DMS114 treated with DMSO at 0.1 percent for 48 hours (cell line): ENCODE results near the gene ST3GAL2.
"Not testable (repeated sequence)": the region's sequence is repeated elsewhere in the genome, so short reads cannot be mapped to it uniquely, and the experiment has no call there.

Experiments
- DNase-seq: peaks from one replicate; lab custom pipeline; 2025; ENCODE audit not compliant: unreplicated experiment; lab: John Stamatoyannopoulos, UW

Gene ST3GAL2

GRCh38 chr16:70467608-70468007 lies 28.7 kb upstream of the ST3GAL2 start:
- DNase-seq: no peak

- DNase-seq: no peak
Measured at GRCh38 chr16:70467113-70467512, 28.2 kb upstream of the ST3GAL2 start.

GRCh38 chr16:70466805-70467076 lies 27.8 kb upstream of the ST3GAL2 start:
- DNase-seq: no peak

GRCh38 chr16:70465999-70466804 lies 27.3 kb upstream of the ST3GAL2 start:
- DNase-seq: no peak

GRCh38 chr16:70463235-70463634 lies 24.3 kb upstream of the ST3GAL2 start:
- DNase-seq: no peak

- DNase-seq: no peak
Measured at GRCh38 chr16:70460737-70461261, 21.9 kb upstream of the ST3GAL2 start.

- no peak for DNase-seq
Measured at GRCh38 chr16:70457446-70458166, 18.7 kb upstream of the ST3GAL2 start.

GRCh38 chr16:70455910-70456309 lies 17.0 kb upstream of the ST3GAL2 start:
- no peak for DNase-seq

GRCh38 chr16:70454222-70455034 lies 15.5 kb upstream of the ST3GAL2 start, which contains the start of gene FCSK:
Gene FCSK, plus strand, starts transcription at chr16:70454595. Its CDS starts 8,596 bp downstream, at chr16:70463191.
- DNase-seq: peak; percentile 85

GRCh38 chr16:70453892-70454221 lies 15.0 kb upstream of the ST3GAL2 start:
- DNase-seq: peak; percentile 85

- no peak for DNase-seq
Measured at GRCh38 chr16:70453117-70453891, 14.4 kb upstream of the ST3GAL2 start.

- DNase-seq: not testable (repeated sequence)
Measured at GRCh38 chr16:70451004-70451340, 12.1 kb upstream of the ST3GAL2 start.

- DNase-seq: not testable (repeated sequence)
Measured at GRCh38 chr16:70450142-70451003, 11.5 kb upstream of the ST3GAL2 start.

- DNase-seq: no peak
Measured at GRCh38 chr16:70448075-70448474, 9.2 kb upstream of the ST3GAL2 start.

- DNase-seq: no peak
Measured at GRCh38 chr16:70444249-70445063, 5.6 kb upstream of the ST3GAL2 start.

- no peak for DNase-seq
Measured at GRCh38 chr16:70442344-70442743, 3.4 kb upstream of the ST3GAL2 start.

GRCh38 chr16:70441406-70441990 lies 2.6 kb upstream of the ST3GAL2 start:
- DNase-seq: no peak

- no peak for DNase-seq
Measured at GRCh38 chr16:70440009-70440692, 1.3 kb upstream of the ST3GAL2 start.
